ENCODE data around the gene PITHD1. TPM values are rescaled to one million over a fixed set of nuclear protein-coding genes. Genes with fewer than 3 reads are reported as not detected.

The PITHD1 gene
- total RNA-seq, 4 donors from 2014 or later: 64.2 to 105 (median 68.0) TPM

- Histone ChIP-seq H3K36me3 (peaks cover 22 to 95% (median 41%) of the 10 kb centered on the region in 3 donors), H3K9me3 (no peaks in the 10 kb centered on the region), H3K4me3 (no peak overlapping the region), H3K27me3 (no peaks in the 10 kb centered on the region), H3K4me1 (peaks cover 0 to 25% (median 0%) of the 10 kb centered on the region in 4 donors), H3K27ac (no peak overlapping the region)
- no peak for DNase-seq (ENCODE audit: low spot score in 2 of 2)
- no peak for TF ChIP-seq CTCF (IDR thresholded peaks at IDR 0.05)
- no peak for TF ChIP-seq EP300 (IDR thresholded peaks at IDR 0.05)
- TF ChIP-seq POLR2A (IDR thresholded peaks at IDR 0.05): no peak
- 22 to 35% methylated on average over 4 of the region's 4 CpGs for WGBS, 2 donors
Measured at GRCh38 chr1:23759277-23759676, 18.9 kb upstream of the PITHD1 start.

- no peak for TF ChIP-seq POLR2A (IDR thresholded peaks at IDR 0.05)
- no peak for TF ChIP-seq CTCF (IDR thresholded peaks at IDR 0.05)
- no peak for TF ChIP-seq EP300 (IDR thresholded peaks at IDR 0.05)
- WGBS, 2 donors: 74 to 78% methylated on average over 7 of the region's 7 CpGs
- no peak for DNase-seq (ENCODE audit: low spot score in 2 of 2)
- Histone ChIP-seq H3K4me1 (peaks cover 0 to 25% (median 0%) of the 10 kb centered on the region in 4 donors), H3K27me3 (no peaks in the 10 kb centered on the region), H3K9me3 (no peaks in the 10 kb centered on the region), H3K27ac (no peak overlapping the region), H3K4me3 (no peak overlapping the region), H3K36me3 (peaks cover 0 to 87% (median 5%) of the 10 kb centered on the region in 3 donors)
Measured at GRCh38 chr1:23763041-23763577, 15.1 kb upstream of the PITHD1 start.

GRCh38 chr1:23768733-23769132 is 9.5 kb upstream of the PITHD1 start:
- no peak overlapping the region for H3K4me3 ChIP-seq
- H3K9me3 ChIP-seq: no peaks in the 10 kb centered on the region
- H3K36me3 ChIP-seq: peaks cover 0 to 57% (median 0%) of the 10 kb centered on the region in 3 donors
- peaks cover 0 to 5% (median 0%) of the 10 kb centered on the region in 4 donors for H3K4me1 ChIP-seq
- no peak for DNase-seq (ENCODE audit: low spot score in 2 of 2)
- TF ChIP-seq POLR2A (IDR thresholded peaks at IDR 0.05): no peak
- no peak for TF ChIP-seq CTCF (IDR thresholded peaks at IDR 0.05)
- TF ChIP-seq EP300 (IDR thresholded peaks at IDR 0.05): no peak
- no peaks in the 10 kb centered on the region for H3K27me3 ChIP-seq
- no peak overlapping the region for H3K27ac ChIP-seq
- 86 to 90% methylated on average over 5 of the region's 5 CpGs for WGBS, 2 donors

- Histone ChIP-seq H3K9me3 (no peaks in the 10 kb centered on the region), H3K27me3 (no peaks in the 10 kb centered on the region), H3K27ac (no peak overlapping the region), H3K36me3 (peaks cover 0 to 30% (median 0%) of the 10 kb centered on the region in 3 donors), H3K4me1 (peaks cover 0 to 17% (median 2%) of the 10 kb centered on the region in 4 donors), H3K4me3 (no peak overlapping the region)
- DNase-seq (ENCODE audit: low spot score in 2 of 2): peak; percentile 82 to 95
- 10 to 16% methylated on average over 14 of the region's 14 CpGs for WGBS, 2 donors
- TF ChIP-seq EP300 (IDR thresholded peaks at IDR 0.05): peak in 1 of 2 donors; percentile 19
- TF ChIP-seq CTCF (IDR thresholded peaks at IDR 0.05): peak; percentile 78 to 95 (median 92)
- TF ChIP-seq POLR2A (IDR thresholded peaks at IDR 0.05): no peak
Measured at GRCh38 chr1:23772049-23772853, 6.0 kb upstream of the PITHD1 start.

- Histone ChIP-seq H3K9me3 (no peaks in the 10 kb centered on the region), H3K27ac (no peak overlapping the region), H3K36me3 (peaks cover 0 to 24% (median 0%) of the 10 kb centered on the region in 3 donors), H3K27me3 (no peaks in the 10 kb centered on the region), H3K4me1 (peaks cover 0 to 23% (median 7%) of the 10 kb centered on the region in 4 donors), H3K4me3 (no peak overlapping the region)
- no peak for DNase-seq (ENCODE audit: low spot score in 2 of 2)
- TF ChIP-seq EP300 (IDR thresholded peaks at IDR 0.05) (no peak), CTCF (IDR thresholded peaks at IDR 0.05) (no peak), POLR2A (IDR thresholded peaks at IDR 0.05) (no peak)
- 80 to 88% methylated on average over 10 of the region's 10 CpGs for WGBS, 2 donors
Measured at GRCh38 chr1:23772854-23773242, 5.4 kb upstream of the PITHD1 start.

Measured in tibial nerve (tissue), 4 donors.